Measurements from ENCODE around the gene QPCTL.

Gene QPCTL

GRCh38 chr19:45657520-45658167 is 34.8 kb upstream of the QPCTL start:
- Histone ChIP-seq H3K4me1 (ENCODE audit: control insufficient read depth, insufficient read depth, low read length) (no peaks in the 10 kb centered on the region), H3K27ac (ENCODE audit: low read depth, low read length) (no peak overlapping the region), H3K4me3 (ENCODE audit: low read depth, low read length) (no peak overlapping the region), H3K27me3 (ENCODE audit: control insufficient read depth, insufficient read depth, low read length) (no peaks in the 10 kb centered on the region), H3K36me3 (ENCODE audit: control insufficient read depth, insufficient read depth, low read length) (no peaks in the 10 kb centered on the region), H3K9ac (ENCODE audit: low read depth, low read length) (no peak overlapping the region), H3K9me3 (ENCODE audit: control insufficient read depth, insufficient read depth, low read length) (no peaks in the 10 kb centered on the region)

DNA sequence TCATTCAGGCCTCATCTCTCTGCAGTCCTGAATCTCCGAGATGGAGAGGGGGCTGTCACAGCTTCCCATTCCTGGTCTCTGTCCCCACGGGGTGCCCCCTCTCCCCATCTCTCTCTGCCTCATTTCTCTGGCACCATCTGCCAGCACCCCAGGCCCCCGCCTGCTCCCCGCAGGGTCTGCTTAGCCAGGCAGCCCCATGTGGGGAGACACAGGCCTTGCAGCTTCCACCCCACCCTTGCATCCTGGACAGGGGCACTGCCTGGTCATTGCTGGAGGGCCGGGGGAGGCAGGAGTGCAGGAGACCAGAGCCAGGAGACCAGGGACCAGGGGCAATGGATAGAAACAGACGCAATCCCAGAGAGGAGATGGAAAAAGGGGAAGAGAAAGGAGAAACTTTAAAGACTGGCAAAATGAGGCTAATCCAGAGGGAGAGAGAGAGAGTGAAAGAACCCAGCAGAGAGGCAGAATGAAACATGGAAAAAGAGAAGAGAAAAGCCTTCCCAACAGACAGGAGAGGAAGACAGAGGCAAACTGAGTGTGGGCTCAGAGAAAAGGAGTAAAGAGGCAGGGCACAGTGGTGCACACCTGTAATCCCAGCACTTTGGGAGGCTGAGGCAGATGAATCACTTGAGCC is 33.3 kb upstream of the QPCTL start:
- Histone ChIP-seq H3K36me3 (ENCODE audit: control insufficient read depth, insufficient read depth, low read length) (no peaks in the 10 kb centered on the region), H3K9me3 (ENCODE audit: control insufficient read depth, insufficient read depth, low read length) (no peaks in the 10 kb centered on the region), H3K27me3 (ENCODE audit: control insufficient read depth, insufficient read depth, low read length) (no peaks in the 10 kb centered on the region), H3K4me3 (ENCODE audit: low read depth, low read length) (no peak overlapping the region), H3K27ac (ENCODE audit: low read depth, low read length) (no peak overlapping the region), H3K9ac (ENCODE audit: low read depth, low read length) (no peak overlapping the region), H3K4me1 (ENCODE audit: control insufficient read depth, insufficient read depth, low read length) (no peaks in the 10 kb centered on the region)

DNA sequence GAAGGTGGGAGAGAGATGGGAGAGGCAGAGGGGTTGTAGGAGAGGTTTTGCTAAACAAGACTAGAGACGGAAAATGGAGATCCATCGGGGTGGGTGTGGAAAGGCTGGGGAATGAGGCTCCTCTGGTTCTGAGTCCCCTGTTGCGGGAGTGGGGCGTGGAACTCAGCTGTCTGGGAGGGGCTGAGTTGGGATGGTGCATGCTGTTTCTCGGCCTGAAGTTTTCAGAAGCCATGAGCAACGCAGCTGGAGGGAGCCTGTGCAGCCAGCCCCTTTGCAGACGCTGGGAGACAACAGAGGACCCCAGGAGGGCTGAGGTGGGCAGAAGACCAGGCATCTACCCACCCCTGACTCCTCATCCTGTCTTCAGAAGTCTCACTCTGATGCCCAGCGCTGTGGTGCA is 31.8 kb upstream of the QPCTL start:
- Histone ChIP-seq H3K9ac (ENCODE audit: low read depth, low read length) (no peak overlapping the region), H3K27me3 (ENCODE audit: control insufficient read depth, insufficient read depth, low read length) (no peaks in the 10 kb centered on the region), H3K9me3 (ENCODE audit: control insufficient read depth, insufficient read depth, low read length) (no peaks in the 10 kb centered on the region), H3K36me3 (ENCODE audit: control insufficient read depth, insufficient read depth, low read length) (no peaks in the 10 kb centered on the region), H3K27ac (ENCODE audit: low read depth, low read length) (no peak overlapping the region), H3K4me3 (ENCODE audit: low read depth, low read length) (no peak overlapping the region), H3K4me1 (ENCODE audit: control insufficient read depth, insufficient read depth, low read length) (no peaks in the 10 kb centered on the region)

DNA sequence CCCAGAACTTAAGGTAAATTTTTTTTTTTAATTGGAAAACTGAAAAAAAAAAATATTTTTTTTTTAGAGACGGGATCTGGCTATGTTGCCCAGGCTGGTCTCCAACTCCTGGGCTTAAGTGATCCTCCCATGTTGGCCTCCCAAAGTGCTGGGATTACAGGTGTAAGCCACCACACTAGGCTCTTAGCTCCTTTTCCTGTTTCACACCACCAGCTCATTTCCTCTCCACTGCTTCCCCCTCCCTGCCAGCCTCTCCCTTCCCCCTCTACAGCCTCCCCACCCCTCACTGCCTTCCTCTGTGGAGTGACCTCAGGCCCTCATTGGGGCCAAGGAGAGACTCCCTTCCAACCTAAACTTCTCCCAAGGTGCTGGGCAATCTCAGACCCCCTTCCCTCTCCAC is 28.7 kb upstream of the QPCTL start:
- Histone ChIP-seq H3K27me3 (ENCODE audit: control insufficient read depth, insufficient read depth, low read length) (peaks cover 13% of the 10 kb centered on the region), H3K36me3 (ENCODE audit: control insufficient read depth, insufficient read depth, low read length) (no peaks in the 10 kb centered on the region), H3K4me3 (ENCODE audit: low read depth, low read length) (no peak overlapping the region), H3K9ac (ENCODE audit: low read depth, low read length) (no peak overlapping the region), H3K27ac (ENCODE audit: low read depth, low read length) (no peak overlapping the region), H3K4me1 (ENCODE audit: control insufficient read depth, insufficient read depth, low read length) (peaks cover 6% of the 10 kb centered on the region), H3K9me3 (ENCODE audit: control insufficient read depth, insufficient read depth, low read length) (no peaks in the 10 kb centered on the region)

GRCh38 chr19:45664575-45664974 is 27.9 kb upstream of the QPCTL start:
- no peaks in the 10 kb centered on the region for H3K36me3 ChIP-seq (ENCODE audit: control insufficient read depth, insufficient read depth, low read length)
- peaks cover 9% of the 10 kb centered on the region for H3K4me1 ChIP-seq (ENCODE audit: control insufficient read depth, insufficient read depth, low read length)
- no peaks in the 10 kb centered on the region for H3K9me3 ChIP-seq (ENCODE audit: control insufficient read depth, insufficient read depth, low read length)
- H3K27ac ChIP-seq (ENCODE audit: low read depth, low read length), result no peak overlapping the region
- no peak overlapping the region for H3K4me3 ChIP-seq (ENCODE audit: low read depth, low read length)
- peaks cover 21% of the 10 kb centered on the region for H3K27me3 ChIP-seq (ENCODE audit: control insufficient read depth, insufficient read depth, low read length)
- no peak overlapping the region for H3K9ac ChIP-seq (ENCODE audit: low read depth, low read length)

- no peak within 1 kb of the TSS for H3K27ac ChIP-seq (ENCODE audit: low read depth, low read length)
- H3K4me3 ChIP-seq (ENCODE audit: low read depth, low read length), result peak within 1 kb of the TSS; percentile 66
- H3K9ac ChIP-seq (ENCODE audit: low read depth, low read length), result no peak within 1 kb of the TSS
- H3K27me3 ChIP-seq (ENCODE audit: control insufficient read depth, insufficient read depth, low read length), result peaks cover 32% of the 10 kb centered on the region
- peaks cover 13% of the 10 kb centered on the region for H3K4me1 ChIP-seq (ENCODE audit: control insufficient read depth, insufficient read depth, low read length)
- no peaks in the 10 kb centered on the region for H3K36me3 ChIP-seq (ENCODE audit: control insufficient read depth, insufficient read depth, low read length)
- no peaks in the 10 kb centered on the region for H3K9me3 ChIP-seq (ENCODE audit: control insufficient read depth, insufficient read depth, low read length)
Observed at GRCh38 chr19:45667620-45668341, 24.7 kb upstream of the QPCTL start, which contains the start of gene GIPR. GIPR (plus strand) TSS chr19:45668221; CDS start chr19:45669521, 1,300 bp downstream.

DNA sequence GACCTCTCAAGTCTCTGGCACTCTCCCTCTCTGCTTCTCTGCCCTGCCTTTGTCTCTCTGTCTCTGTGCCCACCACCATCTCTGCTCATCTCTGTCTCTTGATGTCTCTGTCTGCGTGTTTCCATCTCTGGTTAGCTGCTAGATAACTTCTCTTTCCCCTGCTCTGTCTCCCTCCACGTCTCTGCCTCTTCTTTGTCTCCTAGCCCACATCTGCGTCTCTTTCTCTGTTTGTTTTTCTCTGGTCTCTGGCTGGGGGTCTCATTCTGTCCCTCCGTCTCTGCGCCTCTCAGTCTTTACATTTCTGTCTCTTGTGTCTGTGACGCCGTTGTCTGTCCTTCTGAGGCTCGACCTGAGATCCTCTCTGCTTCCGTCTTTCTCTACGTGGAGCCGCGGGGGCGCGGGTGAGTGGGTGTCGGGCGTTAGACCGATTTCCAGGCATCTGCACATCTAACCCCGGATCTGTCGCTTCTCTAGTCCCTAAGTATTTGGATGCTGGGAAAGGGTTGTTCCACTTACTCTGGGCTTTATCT is 24.1 kb upstream of the QPCTL start:
- H3K27me3 ChIP-seq (ENCODE audit: control insufficient read depth, insufficient read depth, low read length), result peaks cover 32% of the 10 kb centered on the region
- no peak overlapping the region for H3K9ac ChIP-seq (ENCODE audit: low read depth, low read length)
- no peak overlapping the region for H3K27ac ChIP-seq (ENCODE audit: low read depth, low read length)
- H3K9me3 ChIP-seq (ENCODE audit: control insufficient read depth, insufficient read depth, low read length), result no peaks in the 10 kb centered on the region
- no peaks in the 10 kb centered on the region for H3K36me3 ChIP-seq (ENCODE audit: control insufficient read depth, insufficient read depth, low read length)
- H3K4me3 ChIP-seq (ENCODE audit: low read depth, low read length), result peak overlapping the region; percentile 66
- H3K4me1 ChIP-seq (ENCODE audit: control insufficient read depth, insufficient read depth, low read length), result peaks cover 13% of the 10 kb centered on the region

DNA sequence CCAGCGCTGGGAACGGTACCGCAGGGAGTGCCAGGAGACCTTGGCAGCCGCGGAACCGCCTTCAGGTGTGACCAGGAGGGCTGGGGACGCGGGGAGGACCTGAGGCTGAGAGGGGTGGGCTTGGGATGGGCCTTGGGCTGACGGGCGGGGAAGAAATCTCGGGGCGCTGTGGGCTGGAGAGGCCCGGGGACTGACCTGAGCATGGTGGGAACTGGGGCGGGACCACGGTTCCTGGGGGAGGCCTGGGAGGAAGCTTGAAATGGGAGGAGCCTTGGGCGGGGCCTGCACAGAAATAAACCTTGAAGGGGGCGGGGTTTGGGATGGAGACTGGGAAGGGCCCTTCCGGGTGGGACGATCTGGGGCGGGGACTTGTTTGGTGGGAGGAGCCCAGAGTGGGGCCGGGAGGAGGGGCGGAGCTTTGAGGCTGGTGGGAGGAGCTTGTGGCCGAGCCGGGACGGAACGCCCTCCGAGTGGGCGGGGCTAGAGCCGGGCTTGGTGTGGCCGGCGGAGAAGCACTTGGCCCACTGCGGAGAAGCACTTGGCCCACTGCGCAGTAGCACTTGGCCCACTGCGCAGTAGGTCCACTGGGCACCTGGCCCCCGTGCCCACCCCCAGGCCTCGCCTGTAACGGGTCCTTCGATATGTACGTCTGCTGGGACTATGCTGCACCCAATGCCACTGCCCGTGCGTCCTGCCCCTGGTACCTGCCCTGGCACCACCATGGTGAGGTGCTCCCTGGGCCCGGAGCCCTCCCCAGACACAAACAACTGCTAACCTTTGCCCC is 21.6 kb upstream of the QPCTL start:
- Histone ChIP-seq H3K36me3 (ENCODE audit: control insufficient read depth, insufficient read depth, low read length) (no peaks in the 10 kb centered on the region), H3K27ac (ENCODE audit: low read depth, low read length) (no peak overlapping the region), H3K9ac (ENCODE audit: low read depth, low read length) (no peak overlapping the region), H3K4me3 (ENCODE audit: low read depth, low read length) (peak overlapping the region; percentile 69), H3K9me3 (ENCODE audit: control insufficient read depth, insufficient read depth, low read length) (no peaks in the 10 kb centered on the region), H3K4me1 (ENCODE audit: control insufficient read depth, insufficient read depth, low read length) (peaks cover 13% of the 10 kb centered on the region), H3K27me3 (ENCODE audit: control insufficient read depth, insufficient read depth, low read length) (peaks cover 32% of the 10 kb centered on the region)

GRCh38 chr19:45674946-45675345 is 17.5 kb upstream of the QPCTL start:
- H3K9me3 ChIP-seq (ENCODE audit: control insufficient read depth, insufficient read depth, low read length), result no peaks in the 10 kb centered on the region
- no peak overlapping the region for H3K27ac ChIP-seq (ENCODE audit: low read depth, low read length)
- H3K4me1 ChIP-seq (ENCODE audit: control insufficient read depth, insufficient read depth, low read length), result 0 out of 2 replicates have a peak, but pooled peaks cover 7% of the 10 kb centered on the region
- H3K36me3 ChIP-seq (ENCODE audit: control insufficient read depth, insufficient read depth, low read length), result no peaks in the 10 kb centered on the region
- H3K27me3 ChIP-seq (ENCODE audit: control insufficient read depth, insufficient read depth, low read length), result peaks cover 16% of the 10 kb centered on the region
- no peak overlapping the region for H3K4me3 ChIP-seq (ENCODE audit: low read depth, low read length)
- no peak overlapping the region for H3K9ac ChIP-seq (ENCODE audit: low read depth, low read length)

GRCh38 chr19:45676851-45677263 is 15.6 kb upstream of the QPCTL start:
- H3K4me3 ChIP-seq (ENCODE audit: low read depth, low read length), result peak overlapping the region; percentile 78
- H3K27me3 ChIP-seq (ENCODE audit: control insufficient read depth, insufficient read depth, low read length), result peaks cover 8% of the 10 kb centered on the region
- no peak overlapping the region for H3K9ac ChIP-seq (ENCODE audit: low read depth, low read length)
- H3K36me3 ChIP-seq (ENCODE audit: control insufficient read depth, insufficient read depth, low read length), result no peaks in the 10 kb centered on the region
- H3K27ac ChIP-seq (ENCODE audit: low read depth, low read length), result peak overlapping the region; percentile 12
- 0 out of 2 replicates have a peak, but pooled peaks cover 3% of the 10 kb centered on the region for H3K4me1 ChIP-seq (ENCODE audit: control insufficient read depth, insufficient read depth, low read length)
- no peaks in the 10 kb centered on the region for H3K9me3 ChIP-seq (ENCODE audit: control insufficient read depth, insufficient read depth, low read length)

All from HUES48 (cell line).